Adrenal gland (tissue), 12 donors: ENCODE results near the gene KIRREL1. TPM values are rescaled to one million over a fixed set of nuclear protein-coding genes. Genes with fewer than 3 reads are reported as not detected.

Experiments used
- DNase-seq, 7 donors: peaks; one replicate each; pipeline ENCODE4 v3.0.0-alpha.2; 2019 to 2020
- H3K27ac ChIP-seq, 5 donors: fragments of 200-600 bp; sonication (generic) in 4 of 5; 1 replicate in 3 of 5; 2 replicates in 2 of 5; pipeline versions ENCODE4 v1.5.1 to v1.8.0; 2016 to 2020; ENCODE audit warnings: mild to moderate bottlenecking in 1 of 5
- H3K27me3 ChIP-seq: fragments of 200-600 bp; 2 replicates; pipeline ENCODE4 v1.8.0; 2021
- H3K36me3 ChIP-seq, 2 donors: fragments of 200-600 bp; replicated peaks in 1 of 2; 1 replicate in 1 of 2; 2 replicates in 1 of 2; pipeline versions ENCODE4 v1.5.1 to v1.8.0; 2018 to 2022
- H3K4me1 ChIP-seq, 2 donors: fragments of 200-600 bp; replicated peaks in 1 of 2; 1 replicate in 1 of 2; 2 replicates in 1 of 2; pipeline versions ENCODE4 v1.5.1 to v1.8.0; 2018 to 2021
- H3K4me3 ChIP-seq, 4 donors: fragments of 200-600 bp; sonication (generic) in 3 of 4; one replicate each; pipeline ENCODE4 v1.5.1; 2016 to 2018
- H3K9me3 ChIP-seq, 3 donors: fragments of 200-600 bp; sonication (generic) in 1 of 3; replicated peaks in 1 of 3; 1 replicate in 2 of 3; 2 replicates in 1 of 3; pipeline versions ENCODE4 v1.5.1 to v1.8.0; 2016 to 2021
- POLR2A ChIP-seq, 2 donors: fragments of 450-650 bp; IDR thresholded peaks; one replicate each; pipeline ENCODE4 v1.6.1; 2017; ENCODE audit warnings: antibody characterized with exemption in 2 of 2, mild to moderate bottlenecking in 2 of 2, moderate library complexity in 1 of 2
- WGBS, 4 donors: extraction: QIAGEN DNeasy Blood & Tissue Kit in 2 of 4; methylation state at CpG; one replicate each; pipeline versions ENCODE4 v1.1.5 to v1.1.7; 2013 to 2017; 5-methylcytosine and 5-hydroxymethylcytosine counted together
- intact Hi-C, 2 donors: fragments of 100-400 bp; cut with DNase I; formaldehyde crosslinking; loops; one replicate each; pipeline versions ENCODE4 v1.14.1 to v1.15.0; 2022 to 2023
- polyA plus RNA-seq, 3 donors: library from polyadenylated mRNA; stranded (reverse); fragments of 200-250 nt in 2 of 3; fragments of 350-450 nt in 1 of 3; fragmentation: Illumina TruSeq in 1 of 3; extraction: RNeasy Lipid Tissue Mini Kit (QIAGEN cat#74804) in 1 of 3; gene quantifications; one replicate each; pipeline ENCODE4 v1.2.3, GENCODE V29; 2013 to 2014
- total RNA-seq, 9 donors: library from RNA; depleted of rRNA in 4 of 9; stranded (reverse); fragments of >200 nt in 4 of 9; fragments of 120-200 nt in 1 of 9; fragmentation: NEBNext Ultra II Directional in 1 of 9; extraction: Animal tissue kit (Norgen Biotek cat#: 25700) in 1 of 9; gene quantifications; one replicate each; pipeline versions ENCODE4 v1.1.0 to v1.2.4, GENCODE V29; 2013 to 2023
- TF ChIP-seq, protein P1 (sequence below), 6 experiments: fragments of 450-650 bp in 4 of 6; fragments of 200-600 bp in 2 of 6; sonication (generic) in 1 of 6; IDR thresholded peaks; 1 replicate in 5 of 6; 2 replicates in 1 of 6; pipeline versions ENCODE4 v1.5.1 to v1.8.0; 2016 to 2021; ENCODE audit warnings: antibody characterized with exemption in 6 of 6, mild to moderate bottlenecking in 2 of 6, moderate library complexity in 1 of 6
- donor health status: healthy with polysubstance abuse.
- donor health status: Bipolar disorder and iron deficiency.
- donor health status: DM: yes; HTN: yes; CAD: no.
- donor health status: DM: no; HTN: no; CAD: no.
- donor health status: DM: no; HTN: no; CAD: no.
- donor health status: DM: yes; HTN: yes; CAD: no.

Gene KIRREL1
- total and polyA plus RNA-seq, 12 donors = 10.1 to 57.2 (median 39.8) TPM

DNA sequence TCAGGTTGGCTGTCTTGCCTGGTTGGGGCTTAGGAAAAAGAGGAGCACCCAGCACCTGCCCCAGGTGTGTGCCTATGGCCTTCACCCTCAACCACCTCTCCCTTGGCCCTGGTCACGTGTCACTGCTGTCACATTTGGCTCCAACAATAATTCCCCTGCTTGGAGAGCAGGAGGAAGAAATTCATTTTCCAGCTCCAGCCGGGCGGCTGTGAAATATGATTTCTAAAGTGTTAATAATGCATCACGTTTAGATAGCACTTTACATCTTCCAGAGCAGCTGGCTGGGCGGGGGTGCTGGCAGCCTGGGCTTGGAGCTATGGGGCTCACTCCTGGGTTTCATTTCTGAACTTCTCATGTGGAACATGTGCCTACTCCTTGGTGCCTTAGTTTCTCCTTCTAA lies 63.1 kb downstream of the KIRREL1 start:
- no peaks in the 10 kb centered on the region for H3K27me3 ChIP-seq
- no peak overlapping the region for H3K4me3 ChIP-seq
- TF ChIP-seq, protein P1, sequence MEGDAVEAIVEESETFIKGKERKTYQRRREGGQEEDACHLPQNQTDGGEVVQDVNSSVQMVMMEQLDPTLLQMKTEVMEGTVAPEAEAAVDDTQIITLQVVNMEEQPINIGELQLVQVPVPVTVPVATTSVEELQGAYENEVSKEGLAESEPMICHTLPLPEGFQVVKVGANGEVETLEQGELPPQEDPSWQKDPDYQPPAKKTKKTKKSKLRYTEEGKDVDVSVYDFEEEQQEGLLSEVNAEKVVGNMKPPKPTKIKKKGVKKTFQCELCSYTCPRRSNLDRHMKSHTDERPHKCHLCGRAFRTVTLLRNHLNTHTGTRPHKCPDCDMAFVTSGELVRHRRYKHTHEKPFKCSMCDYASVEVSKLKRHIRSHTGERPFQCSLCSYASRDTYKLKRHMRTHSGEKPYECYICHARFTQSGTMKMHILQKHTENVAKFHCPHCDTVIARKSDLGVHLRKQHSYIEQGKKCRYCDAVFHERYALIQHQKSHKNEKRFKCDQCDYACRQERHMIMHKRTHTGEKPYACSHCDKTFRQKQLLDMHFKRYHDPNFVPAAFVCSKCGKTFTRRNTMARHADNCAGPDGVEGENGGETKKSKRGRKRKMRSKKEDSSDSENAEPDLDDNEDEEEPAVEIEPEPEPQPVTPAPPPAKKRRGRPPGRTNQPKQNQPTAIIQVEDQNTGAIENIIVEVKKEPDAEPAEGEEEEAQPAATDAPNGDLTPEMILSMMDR (IDR thresholded peaks at IDR 0.05) = no peak
- TF ChIP-seq POLR2A (IDR thresholded peaks at IDR 0.05) = no peak
- H3K4me1 ChIP-seq = peaks cover 0 to 8% of the 10 kb centered on the region in 2 donors
- 60 to 69% (median 65%) methylated on average over 5 of the region's 5 CpGs for WGBS, 4 donors
- no peaks in the 10 kb centered on the region for H3K9me3 ChIP-seq
- intact Hi-C loops = no loop called here
- H3K27ac ChIP-seq = no peak overlapping the region
- no peak for DNase-seq
- no peaks in the 10 kb centered on the region for H3K36me3 ChIP-seq

DNA sequence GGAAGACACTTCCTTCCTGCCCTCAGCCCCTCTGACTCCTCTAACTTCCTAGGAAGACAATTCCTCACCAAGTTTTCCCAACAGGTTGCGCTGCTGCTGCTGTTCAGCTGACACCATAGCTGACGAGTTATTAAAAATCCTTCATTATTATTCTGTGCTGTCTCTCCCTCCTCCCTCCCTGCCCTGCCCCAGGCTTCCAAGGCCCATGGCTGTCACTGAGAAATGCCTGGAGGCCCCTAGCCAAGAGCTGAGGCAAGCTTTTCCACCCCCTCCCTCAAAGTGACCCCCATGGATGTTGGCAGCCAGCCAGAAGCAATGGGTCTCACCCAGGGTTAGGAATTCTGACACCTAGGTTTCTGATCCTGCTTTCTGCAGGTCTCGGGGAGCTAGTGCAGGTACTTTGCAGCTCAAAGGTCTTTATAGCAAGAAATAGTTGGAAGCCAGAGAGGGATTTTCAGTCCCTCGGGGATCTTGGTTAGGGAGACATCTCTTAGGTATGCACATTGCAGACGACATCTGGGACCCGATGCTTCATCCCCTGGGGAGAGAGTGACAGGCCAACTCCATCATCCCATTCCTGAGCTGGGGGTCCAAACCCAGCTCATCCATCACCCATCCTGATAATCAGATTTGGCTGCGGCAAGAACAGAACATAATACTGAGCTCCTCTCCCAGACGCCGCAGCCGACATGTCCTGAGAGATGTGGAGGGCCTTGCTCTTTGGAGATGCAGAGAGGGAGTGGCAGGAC lies 65.0 kb downstream of the KIRREL1 start:
- TF ChIP-seq, protein P1 (IDR thresholded peaks at IDR 0.05) = no peak
- TF ChIP-seq POLR2A (IDR thresholded peaks at IDR 0.05) = no peak
- DNase-seq = no peak
- intact Hi-C loops = no loop called here
- H3K27ac ChIP-seq = peak overlapping the region in 1 of 5 donors; percentile 22
- 75 to 86% (median 80%) methylated on average over 6 to 10 of the region's 10 CpGs for WGBS, 4 donors
- no peak overlapping the region for H3K4me3 ChIP-seq
- H3K27me3 ChIP-seq = no peaks in the 10 kb centered on the region
- H3K9me3 ChIP-seq = no peaks in the 10 kb centered on the region
- H3K4me1 ChIP-seq = peaks cover 0 to 8% of the 10 kb centered on the region in 2 donors
- no peaks in the 10 kb centered on the region for H3K36me3 ChIP-seq

DNA sequence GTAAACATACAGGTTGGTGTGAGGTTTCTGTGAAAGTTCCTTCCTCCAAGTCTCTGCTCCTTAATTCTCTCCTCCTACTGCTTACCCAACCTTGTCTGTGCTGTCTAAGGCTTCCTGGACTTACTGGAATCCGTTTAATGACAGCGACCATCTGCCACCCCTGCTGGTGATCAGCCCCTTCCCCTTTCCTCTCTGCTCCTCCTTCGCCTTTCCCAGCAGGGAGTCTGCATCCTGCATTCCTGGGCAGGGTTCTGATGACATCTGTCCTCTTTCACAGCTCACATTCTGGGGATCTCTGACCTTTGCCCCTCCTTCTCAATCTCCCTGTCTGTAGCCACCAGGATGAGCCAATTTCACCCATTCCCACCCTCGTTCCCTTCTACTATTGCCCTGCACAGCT lies 66.5 kb downstream of the KIRREL1 start:
- Histone ChIP-seq H3K27ac (peak overlapping the region in 1 of 5 donors; percentile 26), H3K9me3 (no peaks in the 10 kb centered on the region), H3K36me3 (no peaks in the 10 kb centered on the region), H3K27me3 (no peaks in the 10 kb centered on the region), H3K4me3 (no peak overlapping the region), H3K4me1 (peaks cover 0 to 8% of the 10 kb centered on the region in 2 donors)
- TF ChIP-seq POLR2A (IDR thresholded peaks at IDR 0.05) = no peak
- TF ChIP-seq, protein P1 (IDR thresholded peaks at IDR 0.05) = no peak
- intact Hi-C loops = no loop called here
- no peak for DNase-seq
- 56 to 63% (median 58%) methylated on average over 4 of the region's 4 CpGs for WGBS, 4 donors

DNA sequence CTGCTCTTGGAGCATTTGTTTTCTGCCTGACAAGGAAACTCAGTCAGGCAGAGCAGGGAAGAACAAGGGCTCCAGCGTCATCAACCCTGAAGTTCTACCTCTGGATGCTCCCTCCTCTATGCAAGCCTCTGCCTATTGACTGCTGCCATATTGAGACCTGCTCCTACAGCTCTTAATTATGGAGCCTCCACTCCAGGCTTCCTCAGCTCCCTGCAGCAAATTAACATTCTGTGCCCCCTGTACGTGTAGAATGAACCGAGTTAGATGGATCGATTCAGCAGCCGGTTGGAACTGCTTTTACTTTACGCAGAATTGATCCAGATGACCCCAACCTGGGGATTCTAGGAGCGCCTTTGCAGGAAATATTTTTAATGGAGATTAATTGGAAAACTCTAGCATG lies 68.7 kb downstream of the KIRREL1 start:
- TF ChIP-seq, protein P1 (IDR thresholded peaks at IDR 0.05) = no peak
- no peak for TF ChIP-seq POLR2A (IDR thresholded peaks at IDR 0.05)
- DNase-seq = no peak
- Histone ChIP-seq H3K4me1 (peaks cover 0 to 18% of the 10 kb centered on the region in 2 donors), H3K27me3 (no peaks in the 10 kb centered on the region), H3K9me3 (no peaks in the 10 kb centered on the region), H3K4me3 (no peak overlapping the region), H3K36me3 (no peaks in the 10 kb centered on the region), H3K27ac (no peak overlapping the region)
- WGBS, 4 donors = 95 to 99% (median 95%) methylated on average over 7 of the region's 7 CpGs
- intact Hi-C loops = no loop called here
